ENCODE measurements around the gene ARSA. TPM values are rescaled to one million over a fixed set of nuclear protein-coding genes. Genes with fewer than 3 reads are reported as not detected.
A peak's percentile ranks its signal among the peaks of the same experiment; 100 is the strongest.

The ARSA gene
- total and polyA plus RNA-seq, 2 of the 13 experiments (the other 11 are each of a cell fraction or from before 2014, with no cell fraction given), result 9.0 to 11.5 TPM

DNA sequence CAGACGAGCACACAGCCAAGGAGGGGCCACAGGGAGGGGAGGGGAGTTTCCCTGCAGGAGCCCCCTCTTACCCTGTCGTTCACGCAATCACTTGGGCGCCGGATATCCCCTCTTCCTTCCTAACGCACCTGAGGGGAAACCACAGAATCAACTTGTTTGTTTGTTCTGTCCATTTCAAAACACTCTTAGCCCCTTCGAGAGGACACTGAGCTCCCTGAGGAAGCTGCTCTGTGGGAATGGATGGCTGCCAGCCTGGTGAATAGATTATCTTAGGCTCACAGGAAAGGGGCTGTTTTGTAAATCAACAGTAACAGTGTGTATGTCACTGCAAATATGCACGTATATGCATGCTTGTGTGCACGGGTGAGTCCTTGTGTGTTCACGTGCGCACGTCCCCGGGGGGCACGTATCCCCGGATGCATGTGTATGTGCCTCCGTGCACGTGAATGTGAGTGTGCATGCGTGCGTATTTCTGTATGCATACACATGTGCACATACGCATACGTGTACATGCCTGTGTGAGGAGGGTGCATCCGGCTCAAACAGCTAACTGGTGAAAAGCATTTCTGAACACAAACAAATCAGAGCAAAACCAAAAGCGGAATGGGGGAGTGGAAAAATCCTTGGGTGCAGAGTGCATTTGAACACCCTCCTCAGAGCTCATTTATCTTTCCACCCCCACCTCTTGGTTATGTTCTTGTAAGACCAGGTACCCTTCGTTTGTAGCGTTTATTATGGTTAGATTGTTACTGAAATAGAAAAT is 7.2 kb downstream of the ARSA start (continued):
- TF ChIP-seq, protein P1, sequence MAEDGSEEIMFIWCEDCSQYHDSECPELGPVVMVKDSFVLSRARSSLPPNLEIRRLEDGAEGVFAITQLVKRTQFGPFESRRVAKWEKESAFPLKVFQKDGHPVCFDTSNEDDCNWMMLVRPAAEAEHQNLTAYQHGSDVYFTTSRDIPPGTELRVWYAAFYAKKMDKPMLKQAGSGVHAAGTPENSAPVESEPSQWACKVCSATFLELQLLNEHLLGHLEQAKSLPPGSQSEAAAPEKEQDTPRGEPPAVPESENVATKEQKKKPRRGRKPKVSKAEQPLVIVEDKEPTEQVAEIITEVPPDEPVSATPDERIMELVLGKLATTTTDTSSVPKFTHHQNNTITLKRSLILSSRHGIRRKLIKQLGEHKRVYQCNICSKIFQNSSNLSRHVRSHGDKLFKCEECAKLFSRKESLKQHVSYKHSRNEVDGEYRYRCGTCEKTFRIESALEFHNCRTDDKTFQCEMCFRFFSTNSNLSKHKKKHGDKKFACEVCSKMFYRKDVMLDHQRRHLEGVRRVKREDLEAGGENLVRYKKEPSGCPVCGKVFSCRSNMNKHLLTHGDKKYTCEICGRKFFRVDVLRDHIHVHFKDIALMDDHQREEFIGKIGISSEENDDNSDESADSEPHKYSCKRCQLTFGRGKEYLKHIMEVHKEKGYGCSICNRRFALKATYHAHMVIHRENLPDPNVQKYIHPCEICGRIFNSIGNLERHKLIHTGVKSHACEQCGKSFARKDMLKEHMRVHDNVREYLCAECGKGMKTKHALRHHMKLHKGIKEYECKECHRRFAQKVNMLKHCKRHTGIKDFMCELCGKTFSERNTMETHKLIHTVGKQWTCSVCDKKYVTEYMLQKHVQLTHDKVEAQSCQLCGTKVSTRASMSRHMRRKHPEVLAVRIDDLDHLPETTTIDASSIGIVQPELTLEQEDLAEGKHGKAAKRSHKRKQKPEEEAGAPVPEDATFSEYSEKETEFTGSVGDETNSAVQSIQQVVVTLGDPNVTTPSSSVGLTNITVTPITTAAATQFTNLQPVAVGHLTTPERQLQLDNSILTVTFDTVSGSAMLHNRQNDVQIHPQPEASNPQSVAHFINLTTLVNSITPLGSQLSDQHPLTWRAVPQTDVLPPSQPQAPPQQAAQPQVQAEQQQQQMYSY (CRISPR knock-in tag; IDR thresholded peaks at IDR 0.05), result no peak
- TF ChIP-seq ZNF331 (CRISPR knock-in tag; IDR thresholded peaks at IDR 0.05), result no peak
- no peak for TF ChIP-seq ADNP (CRISPR knock-in tag; IDR thresholded peaks at IDR 0.05)
- TF ChIP-seq ZKSCAN1 (IDR thresholded peaks at IDR 0.05; ENCODE audit: low read length), result no peak
- TF ChIP-seq MYC (CRISPR knock-in tag; IDR thresholded peaks at IDR 0.05; ENCODE audit: borderline replicate concordance), result peak; percentile 50; the same call in 1 of the 2 replicates
- TF ChIP-seq, protein P2, sequence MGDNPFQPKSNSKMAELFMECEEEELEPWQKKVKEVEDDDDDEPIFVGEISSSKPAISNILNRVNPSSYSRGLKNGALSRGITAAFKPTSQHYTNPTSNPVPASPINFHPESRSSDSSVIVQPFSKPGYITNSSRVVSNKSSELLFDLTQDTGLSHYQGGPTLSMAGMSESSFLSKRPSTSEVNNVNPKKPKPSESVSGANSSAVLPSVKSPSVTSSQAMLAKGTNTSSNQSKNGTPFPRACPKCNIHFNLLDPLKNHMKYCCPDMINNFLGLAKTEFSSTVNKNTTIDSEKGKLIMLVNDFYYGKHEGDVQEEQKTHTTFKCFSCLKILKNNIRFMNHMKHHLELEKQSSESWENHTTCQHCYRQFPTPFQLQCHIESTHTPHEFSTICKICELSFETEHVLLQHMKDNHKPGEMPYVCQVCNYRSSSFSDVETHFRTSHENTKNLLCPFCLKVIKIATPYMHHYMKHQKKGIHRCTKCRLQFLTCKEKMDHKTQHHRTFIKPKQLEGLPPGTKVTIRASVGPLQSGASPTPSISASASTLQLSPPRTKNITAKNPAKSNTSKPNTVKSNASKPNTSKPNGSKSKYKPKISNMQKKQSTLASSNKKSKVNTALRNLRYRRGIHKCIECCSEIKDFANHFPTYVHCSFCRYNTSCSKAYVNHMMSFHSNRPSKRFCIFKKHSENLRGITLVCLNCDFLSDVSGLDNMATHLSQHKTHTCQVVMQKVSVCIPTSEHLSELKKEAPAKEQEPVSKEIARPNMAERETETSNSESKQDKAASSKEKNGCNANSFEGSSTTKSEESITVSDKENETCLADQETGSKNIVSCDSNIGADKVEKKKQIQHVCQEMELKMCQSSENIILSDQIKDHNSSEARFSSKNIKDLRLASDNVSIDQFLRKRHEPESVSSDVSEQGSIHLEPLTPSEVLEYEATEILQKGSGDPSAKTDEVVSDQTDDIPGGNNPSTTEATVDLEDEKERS (CRISPR knock-in tag; IDR thresholded peaks at IDR 0.05), result 0 out of 2 replicates have a peak, but pooled peaks have one; percentile 23
- TF ChIP-seq SPEN (CRISPR knock-in tag; IDR thresholded peaks at IDR 0.05; ENCODE audit: low read depth), result peak; percentile 20; the same call in 1 of the 2 replicates
- TF ChIP-seq KDM5A (IDR thresholded peaks at IDR 0.05; ENCODE audit: borderline replicate concordance, low read length), result no peak
- no peak for TF ChIP-seq NR2C2 (CRISPR knock-in tag; IDR thresholded peaks at IDR 0.05; ENCODE audit: borderline replicate concordance)
- TF ChIP-seq POLR2AphosphoS5 (IDR thresholded peaks at IDR 0.05; ENCODE audit: low read depth, low read length), result no peak
- TF ChIP-seq GATAD2A (CRISPR knock-in tag; IDR thresholded peaks at IDR 0.05), result no peak
- TF ChIP-seq TAF1 (CRISPR knock-in tag; IDR thresholded peaks at IDR 0.05), result no peak
- no peak for TF ChIP-seq ZNF563 (CRISPR knock-in tag; IDR thresholded peaks at IDR 0.05)
- TF ChIP-seq SIN3A (IDR thresholded peaks at IDR 0.05; ENCODE audit: borderline replicate concordance, low read depth, low read length), result no peak
- no peak for TF ChIP-seq HOXA7 (CRISPR knock-in tag; IDR thresholded peaks at IDR 0.05)
- no peak for TF ChIP-seq PAX8 (CRISPR knock-in tag; IDR thresholded peaks at IDR 0.05; ENCODE audit: borderline replicate concordance)
- no peak for TF ChIP-seq HDAC6 (IDR thresholded peaks at IDR 0.05; ENCODE audit: low read depth, low read length)
- no peak for TF ChIP-seq ZNF720 (CRISPR knock-in tag; IDR thresholded peaks at IDR 0.05)
- peak; percentile 58 for TF ChIP-seq KDM5B (CRISPR knock-in tag; IDR thresholded peaks at IDR 0.05; ENCODE audit: borderline replicate concordance)
- TF ChIP-seq ZFP62 (CRISPR knock-in tag; IDR thresholded peaks at IDR 0.05), result no peak
- no peak for TF ChIP-seq ZNF430 (CRISPR knock-in tag; IDR thresholded peaks at IDR 0.05)

Measured in HepG2 (cell line).